ENCODE measurements around the gene GBGT1. TPM values are rescaled to one million over a fixed set of nuclear protein-coding genes. Genes with fewer than 3 reads are reported as not detected.

Gene GBGT1
- total and polyA plus RNA-seq, 9 of the 15 experiments (the other 6 are each of a cell fraction or from before 2014, with no cell fraction given): 0.55 to 25.8 (median 13.7) TPM

GRCh38 chr9:133105461-133105770 lies 58.3 kb downstream of the GBGT1 start:
- FAIRE-seq: no peak
- H3K36me3 ChIP-seq (ENCODE audit: control insufficient read depth, insufficient read depth, low read length): peaks cover 96% of the 10 kb centered on the region; the same call in 2 of the 3 replicates

DNA sequence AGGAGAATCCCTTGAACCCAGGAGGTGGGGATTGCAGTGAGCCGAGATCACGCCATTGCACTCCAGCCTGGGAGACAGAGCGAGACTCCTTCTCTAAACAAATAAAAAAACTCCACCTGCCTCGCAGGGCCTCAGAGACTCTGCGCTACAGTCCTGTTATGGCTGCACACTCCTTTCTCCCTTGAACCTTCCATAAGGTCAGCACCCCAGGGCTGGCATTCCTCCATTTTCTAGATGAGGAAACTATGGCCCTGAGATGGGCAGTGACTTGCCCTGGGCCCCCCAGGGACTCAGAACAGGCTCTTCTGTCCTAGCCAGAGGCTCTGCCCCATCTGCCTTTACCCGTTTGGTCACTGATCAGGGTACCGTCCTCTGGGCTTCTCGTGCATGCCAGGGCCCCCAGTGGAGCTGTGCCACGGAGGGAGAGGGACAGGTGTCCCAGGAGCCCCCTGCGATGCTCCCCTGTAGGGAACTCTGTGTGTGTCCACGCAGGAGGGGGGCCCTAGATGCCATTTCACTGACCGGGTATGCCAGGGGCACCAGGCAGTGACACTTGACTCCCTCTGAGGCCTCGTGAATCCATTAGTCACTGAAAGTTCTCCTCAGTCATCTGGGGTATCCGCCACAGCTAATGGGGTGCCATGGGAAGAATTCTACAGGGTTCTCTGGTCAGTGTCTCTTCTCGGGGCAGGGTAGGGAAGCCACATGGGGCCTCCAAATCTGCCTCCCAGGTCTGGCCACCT lies 58.8 kb downstream of the GBGT1 start:
- ChIA-PET CTCF (ENCODE audit: low intra/inter-chr PET ratio) (interaction anchor here (3.0 to 3.7 kb wide), 2 partner anchors 39 to 42 kb away, joined by 26 read pairs; no protein-coding TSS in a partner anchor), POLR2A (interaction anchor here (2.3 kb wide), 1 partner anchor 10 kb away, joined by 7 read pairs; no protein-coding TSS in a partner anchor)
- no peak for DNase-seq (ENCODE audit: extremely low read depth in 1 of 4, low spot score in 3 of 4)
- in situ Hi-C loops (cut with MboI): loop anchor here (5.0 kb wide), 1 partner anchor 42 kb away; no protein-coding TSS in a partner anchor
- Histone ChIP-seq H3K9me1 (ENCODE audit: control insufficient read depth, insufficient read depth, low read length) (peaks cover 3% of the 10 kb centered on the region), H2AFZ (ENCODE audit: low read depth, low read length) (no peak overlapping the region), H4K20me1 (replicated peaks; ENCODE audit: control insufficient read depth, insufficient read depth, low read length) (peaks cover 8% of the 10 kb centered on the region; the same call in 1 of the 2 replicates), H3K9ac (ENCODE audit: insufficient read depth in 1 of 2, low read depth in 2 of 2, low read length in 2 of 2) (0 out of 4 replicates have a peak overlapping the region, but pooled peaks of 1 of the 2 experiments have one; percentile 20), H3K36me3 (ENCODE audit: control insufficient read depth, insufficient read depth, low read length) (peaks cover 96% of the 10 kb centered on the region; the same call in 2 of the 3 replicates), H3K27me3 (ENCODE audit: control insufficient read depth in 2 of 2, insufficient read depth in 2 of 2, low read length in 2 of 2) (no peaks in the 10 kb centered on the region), H3K4me2 (ENCODE audit: insufficient read depth, low read length) (no peak overlapping the region), H3K79me2 (ENCODE audit: control insufficient read depth, insufficient read depth, low read length) (no peaks in the 10 kb centered on the region), H3K4me1 (replicated peaks in 1 of 2; ENCODE audit: control insufficient read depth in 2 of 2, insufficient read depth in 2 of 2, low read length in 2 of 2) (peaks cover 0 to 12% of the 10 kb centered on the region in 2 experiments; a peak in 2 of 5 replicates), H3K9me3 (replicated peaks; ENCODE audit: control insufficient read depth, insufficient read depth, low read depth, low read length) (no peaks in the 10 kb centered on the region), H3K27ac (ENCODE audit: extremely low read depth, low read depth, low read length) (no peak overlapping the region), H3K4me3 (no peak overlapping the region)
- 95% methylated on average over 12 of the region's 15 CpGs for WGBS (ENCODE audit: insufficient coverage, low coverage, missing lambda C conversion rate)
- intact Hi-C loops (cut with micrococcal nuclease): no loop called here
- no TSS peak for BruUV-seq (replicated peaks)
- ATAC-seq: no peak
- FAIRE-seq: no peak
- TF ChIP-seq UBTF (IDR thresholded peaks at IDR 0.05; ENCODE audit: borderline replicate concordance in 1 of 2, low read depth in 2 of 2, low read length in 2 of 2): no peak
- TF ChIP-seq, protein P1, sequence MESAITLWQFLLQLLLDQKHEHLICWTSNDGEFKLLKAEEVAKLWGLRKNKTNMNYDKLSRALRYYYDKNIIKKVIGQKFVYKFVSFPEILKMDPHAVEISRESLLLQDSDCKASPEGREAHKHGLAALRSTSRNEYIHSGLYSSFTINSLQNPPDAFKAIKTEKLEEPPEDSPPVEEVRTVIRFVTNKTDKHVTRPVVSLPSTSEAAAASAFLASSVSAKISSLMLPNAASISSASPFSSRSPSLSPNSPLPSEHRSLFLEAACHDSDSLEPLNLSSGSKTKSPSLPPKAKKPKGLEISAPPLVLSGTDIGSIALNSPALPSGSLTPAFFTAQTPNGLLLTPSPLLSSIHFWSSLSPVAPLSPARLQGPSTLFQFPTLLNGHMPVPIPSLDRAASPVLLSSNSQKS (CRISPR knock-in tag; IDR thresholded peaks at IDR 0.05): no peak

More at GRCh38 chr9:133105461-133105770, 58.3 kb downstream of the GBGT1 start:
- Histone ChIP-seq H3K27me3 (ENCODE audit: control insufficient read depth in 2 of 2, insufficient read depth in 2 of 2, low read length in 2 of 2) (no peaks in the 10 kb centered on the region), H4K20me1 (replicated peaks; ENCODE audit: control insufficient read depth, insufficient read depth, low read length) (peaks cover 8% of the 10 kb centered on the region; the same call in 1 of the 2 replicates), H3K9me3 (replicated peaks; ENCODE audit: control insufficient read depth, insufficient read depth, low read depth, low read length) (no peaks in the 10 kb centered on the region), H3K79me2 (ENCODE audit: control insufficient read depth, insufficient read depth, low read length) (no peaks in the 10 kb centered on the region), H3K9me1 (ENCODE audit: control insufficient read depth, insufficient read depth, low read length) (peaks cover 3% of the 10 kb centered on the region), H3K4me1 (replicated peaks in 1 of 2; ENCODE audit: control insufficient read depth in 2 of 2, insufficient read depth in 2 of 2, low read length in 2 of 2) (peaks cover 0 to 12% of the 10 kb centered on the region in 2 experiments; a peak in 2 of 5 replicates), H3K4me3 (no peak overlapping the region), H3K4me2 (ENCODE audit: insufficient read depth, low read length) (no peak overlapping the region), H3K27ac (ENCODE audit: extremely low read depth, low read depth, low read length) (no peak overlapping the region), H3K9ac (ENCODE audit: insufficient read depth in 1 of 2, low read depth in 2 of 2, low read length in 2 of 2) (0 out of 4 replicates have a peak overlapping the region, but pooled peaks of 1 of the 2 experiments have one; percentile 20), H2AFZ (ENCODE audit: low read depth, low read length) (no peak overlapping the region)
- WGBS (ENCODE audit: insufficient coverage, low coverage, missing lambda C conversion rate): 87% methylated on average over 6 of the region's 7 CpGs
- ChIA-PET POLR2A (interaction anchor here (0.7 to 2.3 kb wide), 3 partner anchors 9 to 28 kb away, joined by 3 to 7 read pairs (median 6); no protein-coding TSS in a partner anchor), CTCF (ENCODE audit: low intra/inter-chr PET ratio) (interaction anchor here (3.0 kb wide), 1 partner anchor 42 kb away, joined by 26 read pairs; no protein-coding TSS in a partner anchor)
- no TSS peak for BruUV-seq (replicated peaks)
- DNase-seq (ENCODE audit: extremely low read depth in 1 of 4, low spot score in 3 of 4): no peak
- in situ Hi-C loops (cut with MboI): loop anchor here (5.0 kb wide), 1 partner anchor 42 kb away; no protein-coding TSS in a partner anchor
- TF ChIP-seq ARNT (IDR thresholded peaks at IDR 0.05) (no peak), POLR2G (IDR thresholded peaks at IDR 0.05; ENCODE audit: low read depth, low read length) (0 out of 2 replicates have a peak, but pooled peaks have one; percentile 42)
- intact Hi-C loops (cut with micrococcal nuclease): no loop called here
- no peak for ATAC-seq

All from K562 (cell line).